HG02973 (cell line): ENCODE measurements around the gene CD300E.

Experiments used
- ATAC-seq: cut with Tn5 transposase; IDR thresholded peaks from one replicate; pipeline ENCODE4 v1.9.1; 2021; ENCODE audit warnings: moderate library complexity; ENCODE audit not compliant: unreplicated experiment

The CD300E gene, protein sequence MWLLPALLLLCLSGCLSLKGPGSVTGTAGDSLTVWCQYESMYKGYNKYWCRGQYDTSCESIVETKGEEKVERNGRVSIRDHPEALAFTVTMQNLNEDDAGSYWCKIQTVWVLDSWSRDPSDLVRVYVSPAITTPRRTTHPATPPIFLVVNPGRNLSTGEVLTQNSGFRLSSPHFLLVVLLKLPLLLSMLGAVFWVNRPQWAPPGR

DNA sequence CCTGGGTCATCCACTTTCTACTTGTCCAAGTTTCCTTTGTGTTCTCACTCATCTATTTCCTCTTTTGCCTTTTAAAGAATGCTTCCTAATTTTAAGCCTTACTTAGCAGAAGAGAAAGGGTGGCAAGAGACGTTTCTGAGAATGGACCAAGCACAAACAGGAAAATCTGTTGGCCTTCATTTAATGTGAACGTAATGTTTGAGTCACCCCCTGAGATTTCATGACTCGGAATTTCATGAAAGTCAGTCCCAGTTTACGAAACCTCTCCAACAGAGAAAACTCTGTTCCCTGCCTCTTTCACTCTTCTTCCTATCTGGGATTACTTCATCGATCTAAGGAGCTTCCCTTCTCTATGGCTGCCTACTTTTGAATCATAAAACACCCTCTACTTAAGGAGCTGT, at the start of gene CD300E:
CD300E (minus strand) TSS at position 46 of the 401 bp plus-strand sequence. CDS start 117 bp downstream, outside the sequence.
- ATAC-seq, result no peak

DNA sequence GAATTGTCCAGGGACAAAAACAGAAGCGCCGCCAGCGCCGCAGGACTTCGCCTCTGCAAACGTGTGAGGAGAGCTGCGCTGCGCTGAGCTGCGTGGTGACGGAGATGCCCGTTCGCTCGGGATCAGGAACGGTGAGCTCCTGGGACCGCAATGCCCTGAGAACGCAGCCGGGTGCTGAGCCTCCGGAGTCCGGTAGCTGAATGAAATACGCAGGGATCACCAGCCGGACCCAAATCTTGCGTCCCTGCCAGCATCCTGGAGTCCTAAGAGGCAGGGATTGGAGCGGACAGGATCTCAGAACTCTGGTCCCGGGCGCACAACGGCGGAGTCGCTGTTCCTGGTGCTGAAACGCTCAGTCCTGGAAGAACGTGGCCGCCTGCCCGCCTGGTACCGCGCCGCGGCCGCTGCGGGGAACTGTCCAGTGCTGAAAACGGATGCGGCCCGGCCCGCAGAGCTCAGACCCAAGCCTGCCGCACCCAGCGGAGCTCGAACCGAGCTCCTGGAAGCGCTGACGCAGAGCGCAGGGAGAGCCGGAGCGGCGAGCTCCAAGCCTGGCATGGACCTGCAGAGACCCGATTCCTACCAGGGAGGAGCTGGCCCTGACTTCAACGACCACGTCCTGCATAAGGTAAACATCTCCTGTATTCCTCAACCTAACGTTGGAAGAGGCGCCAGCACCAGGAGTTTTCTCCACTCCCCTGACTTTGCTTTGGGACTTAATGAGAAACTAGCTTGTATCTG, 47.7 kb upstream of the CD300E start:
- no peak for ATAC-seq

DNA sequence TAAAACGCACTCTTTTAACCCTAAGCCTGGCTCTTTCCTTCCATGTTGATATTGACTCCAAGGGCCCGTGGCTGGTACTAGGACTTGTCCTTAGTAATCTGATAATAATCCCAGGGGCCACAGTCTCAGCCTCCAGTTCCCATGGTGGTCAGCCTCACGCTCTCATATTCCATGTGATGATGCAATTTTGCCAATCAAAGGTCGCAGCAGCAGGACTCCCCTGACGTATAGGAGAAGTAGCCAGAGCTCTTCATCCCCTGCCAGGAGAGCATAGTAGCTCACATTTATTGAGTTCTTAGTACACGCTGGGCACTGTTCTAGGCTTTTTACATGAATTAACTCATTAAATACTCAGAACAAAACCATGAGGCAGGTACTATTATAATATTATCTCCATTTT, 46.8 kb upstream of the CD300E start:
- no peak for ATAC-seq

DNA sequence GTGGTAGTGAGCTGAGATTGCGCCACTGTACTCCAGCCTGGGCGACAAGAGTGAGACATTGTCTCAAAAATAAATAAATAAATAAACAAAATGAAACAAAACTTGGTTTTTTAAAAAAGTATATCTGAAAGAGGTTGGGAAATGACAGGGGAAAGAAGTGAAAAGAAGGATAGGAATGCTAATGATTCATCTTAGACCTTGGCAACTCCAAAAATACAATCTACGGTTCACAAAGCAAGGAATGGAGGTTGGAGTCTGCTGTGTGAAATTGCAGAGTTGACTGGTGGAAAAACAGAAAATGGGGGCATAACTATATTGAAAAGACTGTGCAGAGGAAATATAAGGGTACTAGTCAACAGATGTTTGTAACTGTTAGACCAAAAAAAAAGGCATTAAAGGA, 40.0 kb upstream of the CD300E start:
- no peak for ATAC-seq

DNA sequence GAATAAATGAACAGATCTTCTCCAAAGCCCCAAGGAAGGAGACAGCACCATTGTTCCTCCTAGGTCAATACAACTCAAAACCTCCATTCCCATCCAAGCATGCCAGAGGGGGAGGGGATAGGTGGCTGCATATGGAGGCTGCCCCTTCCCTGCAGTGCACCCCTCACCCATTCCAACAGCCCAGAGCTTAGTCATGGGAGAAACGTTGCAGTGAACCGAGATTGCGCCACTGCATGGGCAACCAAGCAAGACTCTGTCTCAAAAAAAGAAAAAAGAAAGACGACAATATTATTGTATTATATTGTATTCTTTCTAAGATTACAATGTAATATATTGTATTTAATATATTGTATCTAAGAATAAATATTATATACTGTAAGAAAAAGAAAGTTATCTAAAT, 36.4 kb upstream of the CD300E start:
- no peak for ATAC-seq

DNA sequence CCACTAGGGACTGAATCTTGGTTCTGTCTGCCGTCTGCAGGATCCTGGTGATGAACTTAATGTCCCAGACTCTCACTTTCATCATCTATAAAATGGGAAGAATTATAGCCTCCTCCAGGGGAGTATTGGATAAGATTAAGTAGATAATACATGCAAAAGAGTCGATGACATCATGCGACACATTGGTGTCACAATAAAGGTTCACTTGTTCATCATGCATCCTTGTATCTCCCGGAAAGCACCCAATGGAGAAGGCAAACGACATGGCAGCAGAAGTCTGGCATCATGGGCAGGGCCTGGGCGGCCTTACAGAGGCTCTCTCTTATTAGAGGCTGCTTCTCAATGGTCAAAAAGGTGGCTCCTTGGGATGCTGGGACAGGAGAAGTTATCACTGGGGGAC, 35.1 kb upstream of the CD300E start:
- no peak for ATAC-seq

DNA sequence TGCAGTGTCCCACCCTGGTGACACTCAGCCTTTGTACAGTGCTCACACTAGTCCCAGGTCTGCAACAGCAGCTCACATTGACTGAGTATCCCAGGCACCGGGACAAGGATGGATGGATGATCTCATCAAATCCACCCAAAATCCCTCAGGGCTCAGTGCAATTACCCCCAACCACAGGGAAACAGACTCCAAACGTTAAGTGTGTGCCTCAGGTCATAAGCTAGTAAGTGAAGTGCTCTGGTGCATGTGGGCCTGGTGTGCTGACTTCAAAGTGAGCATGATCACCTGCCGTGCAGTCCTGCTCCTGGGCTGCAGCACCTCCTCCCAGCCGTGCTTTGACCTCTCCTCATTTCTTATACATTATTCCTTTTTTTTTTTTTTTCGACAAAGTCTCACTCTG, 31.2 kb upstream of the CD300E start:
- ATAC-seq, result no peak

DNA sequence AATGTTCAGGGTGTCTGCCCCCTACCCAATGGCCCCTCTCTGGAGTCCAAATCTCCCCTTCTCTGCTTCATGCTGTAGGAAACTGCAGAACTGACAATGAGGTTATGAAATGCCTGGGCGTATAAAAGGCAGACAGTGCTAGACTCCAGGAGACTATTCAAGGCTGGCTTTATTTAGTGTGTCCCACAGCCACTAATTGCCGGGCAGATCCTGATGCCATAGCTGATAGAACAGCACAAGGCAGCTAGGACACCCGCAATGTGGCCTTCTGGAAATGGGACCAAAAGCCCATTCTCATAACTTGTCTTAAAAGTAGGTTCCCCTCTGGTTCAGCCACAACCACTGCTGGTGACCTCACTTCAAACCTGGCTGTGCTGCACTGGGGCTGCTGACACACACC, 28.5 kb upstream of the CD300E start:
- no peak for ATAC-seq

DNA sequence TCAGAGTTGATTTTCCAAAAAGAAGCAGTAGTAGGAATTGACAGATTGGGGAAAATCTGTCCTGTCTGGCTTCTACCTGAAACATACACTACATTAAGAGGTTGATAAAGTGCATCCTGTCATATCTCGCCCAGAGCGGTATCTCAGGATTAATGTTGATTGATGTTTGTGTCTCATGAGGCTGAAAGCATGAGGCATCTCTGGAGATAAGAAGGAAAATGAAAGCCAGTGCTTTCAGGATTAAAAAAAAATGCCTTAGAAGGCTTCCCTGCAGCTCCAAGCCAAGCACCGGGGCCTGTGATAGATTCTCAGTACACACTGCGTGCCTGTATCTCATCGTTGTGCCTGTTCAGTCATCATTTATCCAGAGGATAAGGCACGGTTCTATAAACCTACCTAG, 26.4 kb upstream of the CD300E start:
- no peak for ATAC-seq

DNA sequence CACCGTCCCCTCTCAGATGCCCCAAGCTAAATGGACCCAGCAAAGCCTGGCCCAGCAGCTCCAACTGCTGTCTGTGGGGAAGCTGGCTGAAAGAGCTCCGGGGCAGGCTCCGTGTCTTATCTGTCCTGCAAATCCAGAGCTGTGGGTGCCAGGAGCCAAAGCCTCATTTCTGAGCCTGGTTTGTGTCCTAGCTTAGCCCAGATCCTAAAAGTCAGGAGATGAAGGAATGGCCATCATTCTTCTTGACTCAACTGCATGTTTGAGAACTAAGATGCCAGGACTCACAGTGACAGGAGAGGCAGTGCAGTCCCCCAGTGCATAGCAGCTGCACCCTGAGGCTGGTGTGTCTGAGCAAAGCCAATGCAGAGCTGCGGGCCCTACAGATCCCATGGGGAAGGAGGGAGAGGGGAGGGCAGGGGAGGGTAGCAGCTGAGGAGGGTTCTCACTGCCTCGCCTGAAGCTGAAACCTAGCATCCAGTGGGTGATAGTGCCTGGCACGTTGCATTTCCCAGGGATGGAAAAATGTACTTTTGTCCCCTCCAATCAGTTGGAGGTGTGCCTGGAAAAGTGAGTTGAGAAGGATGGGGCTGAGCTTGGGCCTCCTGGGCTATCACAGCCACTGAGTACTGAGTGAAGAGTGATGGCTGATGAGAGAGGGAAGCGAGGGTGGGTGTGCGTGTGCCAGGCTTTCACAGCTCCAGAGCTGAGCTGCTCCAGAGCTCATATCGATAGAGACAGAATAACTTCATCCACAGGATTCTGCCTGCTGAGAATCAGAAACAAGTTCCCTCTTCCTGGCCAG, 24.5 kb upstream of the CD300E start:
- no peak for ATAC-seq

DNA sequence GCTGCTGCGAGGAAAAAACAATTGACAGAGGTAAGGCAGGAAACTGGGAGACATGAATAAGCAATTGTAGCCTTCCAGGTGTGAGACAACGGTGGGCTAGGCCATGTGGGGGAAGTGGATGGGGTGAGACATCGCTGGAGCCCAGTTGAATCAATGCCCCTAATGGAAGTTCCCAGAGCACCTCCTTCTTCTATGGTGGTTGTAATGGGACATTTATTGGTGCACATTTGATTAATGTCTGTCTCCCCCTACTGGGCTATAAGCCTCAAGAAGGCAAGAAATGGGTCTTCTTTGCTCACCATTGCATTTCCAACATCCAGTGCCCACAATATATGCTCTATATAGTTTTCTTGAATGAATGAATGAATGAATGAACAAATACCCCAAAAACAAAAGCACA, 22.7 kb upstream of the CD300E start:
- no peak for ATAC-seq

DNA sequence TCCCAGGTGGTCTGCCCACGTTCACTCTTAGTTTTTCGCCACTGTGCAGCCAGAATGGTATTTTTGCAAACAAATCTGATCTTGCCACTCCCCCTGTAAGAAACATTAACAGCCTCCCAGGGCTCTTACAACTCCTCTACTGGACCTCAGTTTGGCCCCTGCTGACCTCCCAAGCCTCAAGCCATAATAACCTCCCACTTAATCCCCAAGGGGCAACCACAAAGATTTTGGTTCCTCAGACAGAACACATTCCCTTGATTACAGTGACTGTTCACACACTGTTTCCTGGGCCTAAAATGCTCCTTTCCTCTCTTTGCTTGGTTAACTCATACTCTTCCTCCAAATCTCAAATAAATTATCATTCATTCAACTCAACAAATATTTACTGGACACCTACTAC, 21.5 kb upstream of the CD300E start:
- ATAC-seq, result no peak

DNA sequence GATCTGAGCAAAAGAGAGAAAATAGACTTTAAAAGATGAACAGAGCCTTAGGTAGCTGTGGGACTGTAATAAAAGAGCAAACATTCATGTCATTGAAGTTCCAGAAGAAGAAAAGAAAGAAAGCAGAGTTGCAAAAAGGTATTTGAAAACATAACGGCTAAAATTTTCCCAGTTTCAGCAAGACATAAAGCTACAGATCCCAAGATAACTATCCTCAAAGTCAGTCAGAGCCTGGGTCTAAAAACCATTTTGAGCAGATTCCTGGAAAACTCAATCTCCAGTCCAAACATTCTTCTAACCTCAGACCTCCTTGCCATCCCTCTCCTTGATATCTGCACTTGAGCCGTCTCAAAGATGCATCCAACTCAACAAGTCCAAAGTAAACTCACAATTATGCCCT, 20.9 kb upstream of the CD300E start:
- ATAC-seq, result no peak

DNA sequence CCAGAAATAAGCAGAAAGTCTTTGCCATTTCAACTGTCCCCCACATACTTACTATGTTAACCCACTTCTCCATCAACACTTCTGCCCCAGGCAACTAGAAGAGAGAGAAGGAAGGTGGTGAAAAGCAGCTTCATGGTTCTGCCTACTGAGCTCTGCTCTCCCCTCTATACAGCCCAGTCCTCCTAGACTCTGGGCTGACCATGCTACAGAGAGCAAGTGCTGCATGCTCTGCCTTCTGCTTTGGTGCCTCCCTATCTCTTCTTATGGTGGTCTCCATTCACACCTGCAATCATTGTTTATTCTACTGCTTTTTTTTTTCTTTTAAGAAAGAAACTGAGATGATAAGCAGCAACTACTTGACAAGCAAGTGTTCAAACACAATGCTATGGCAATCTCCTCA, 20.3 kb upstream of the CD300E start:
- no peak for ATAC-seq

DNA sequence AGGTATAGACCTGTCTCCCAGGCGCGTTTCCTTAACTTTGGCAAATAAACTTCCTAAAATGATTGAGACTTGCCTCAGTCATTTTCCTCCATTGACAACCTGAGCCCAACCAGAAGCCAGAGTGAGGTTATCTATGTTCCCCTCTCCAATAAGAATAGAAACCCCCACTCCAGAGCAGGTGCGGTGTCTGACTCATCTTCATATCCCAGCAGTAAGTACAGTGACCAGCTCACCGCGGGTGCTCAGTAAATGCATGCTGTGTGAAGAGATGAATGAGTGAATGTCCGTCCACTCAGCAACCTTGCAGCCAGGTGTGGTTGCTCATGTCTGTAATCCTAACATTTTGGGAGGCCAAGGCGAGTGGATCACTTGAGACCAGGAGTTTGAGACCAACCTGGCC, 19.5 kb upstream of the CD300E start:
- no peak for ATAC-seq

DNA sequence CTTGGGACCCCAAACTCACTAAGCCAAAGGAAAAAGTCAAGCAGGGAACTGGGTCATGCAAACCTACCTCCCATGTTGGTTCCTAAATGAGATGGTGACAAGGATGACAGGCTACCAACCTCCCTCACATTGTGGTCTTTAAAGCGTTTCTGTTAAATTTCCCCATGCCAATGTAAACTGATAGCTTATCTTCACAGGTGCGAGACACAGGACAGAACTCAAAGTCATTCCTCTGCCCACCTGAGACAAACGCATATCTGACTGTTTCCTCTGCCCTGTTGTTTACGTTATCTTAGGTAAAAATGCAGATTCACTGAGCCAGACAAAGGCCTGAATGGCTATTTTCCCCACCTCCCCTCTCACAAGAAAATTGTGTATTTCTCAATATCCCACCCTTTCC, 19.0 kb upstream of the CD300E start:
- no peak for ATAC-seq

DNA sequence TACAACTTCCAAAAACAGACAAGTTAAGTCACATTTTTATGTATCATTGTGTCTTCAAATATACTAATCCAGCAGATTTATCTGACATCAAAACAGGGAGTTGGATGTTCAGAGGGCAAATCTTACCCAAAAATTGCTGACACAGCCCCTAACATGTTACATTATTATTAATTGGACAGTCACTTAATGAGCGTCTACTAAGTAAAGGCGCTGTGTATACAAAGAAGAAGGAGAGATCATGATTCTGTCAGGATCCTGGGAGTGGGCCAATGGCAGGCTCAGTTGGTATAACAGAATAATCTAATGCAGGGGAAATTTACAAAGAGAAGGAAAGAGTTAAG, 18.4 kb upstream of the CD300E start:
- no peak for ATAC-seq

DNA sequence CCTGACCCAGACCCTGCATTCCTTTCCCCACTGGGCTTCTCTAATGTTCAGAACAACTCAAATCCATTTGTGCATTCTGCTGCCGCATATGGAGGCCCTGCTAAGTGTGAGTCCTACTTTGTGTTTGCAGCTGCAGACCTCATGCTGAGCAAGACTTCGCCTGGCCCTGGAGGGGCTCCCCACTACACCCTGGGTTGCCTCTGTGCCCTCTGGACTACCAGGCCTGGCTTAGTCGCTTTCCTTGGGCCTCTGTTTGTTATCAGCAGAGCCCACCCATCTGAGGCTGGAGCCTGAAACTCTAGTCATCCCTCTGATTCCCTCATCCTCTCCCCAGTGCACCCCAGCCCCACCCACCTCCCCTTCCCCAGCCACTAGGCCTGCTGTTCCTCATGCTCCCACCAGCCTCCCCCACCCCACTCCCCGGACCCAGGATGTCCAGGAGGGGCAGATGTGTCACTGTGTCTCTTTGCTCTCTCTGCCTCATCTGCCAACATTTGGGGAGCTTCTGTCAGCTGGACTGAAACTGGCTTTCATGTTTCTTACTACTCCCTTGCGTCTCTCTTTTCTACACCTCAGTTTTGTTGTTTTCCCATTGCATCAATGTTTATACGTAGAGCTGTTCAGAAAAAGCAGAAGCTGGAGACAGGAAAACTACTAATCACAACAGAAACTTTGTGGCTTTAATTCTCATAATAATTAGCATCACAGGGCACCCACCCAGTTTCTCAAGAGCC, 17.9 kb upstream of the CD300E start:
- no peak for ATAC-seq

DNA sequence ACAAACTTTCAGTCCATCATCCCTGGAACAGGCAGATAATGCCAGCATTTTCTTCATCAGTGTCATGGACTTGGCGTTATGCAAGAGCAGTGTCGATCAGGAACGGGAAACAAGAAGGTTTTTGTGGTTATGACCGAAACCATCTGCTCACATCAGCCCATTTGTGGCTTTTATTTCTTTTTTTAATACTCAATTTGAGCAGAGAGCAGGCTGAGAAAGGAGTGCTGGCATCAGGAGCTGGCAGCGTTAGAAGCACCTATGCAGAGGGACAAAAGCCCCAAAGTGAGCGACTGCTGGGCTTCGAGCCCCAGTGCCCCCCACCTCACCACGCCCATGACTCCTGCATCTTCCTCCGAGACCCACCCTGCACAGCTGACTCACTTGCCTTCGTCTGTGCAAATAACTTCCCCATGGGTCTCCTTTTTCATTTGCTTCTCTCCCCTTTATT, 16.2 kb upstream of the CD300E start:
- no peak for ATAC-seq

DNA sequence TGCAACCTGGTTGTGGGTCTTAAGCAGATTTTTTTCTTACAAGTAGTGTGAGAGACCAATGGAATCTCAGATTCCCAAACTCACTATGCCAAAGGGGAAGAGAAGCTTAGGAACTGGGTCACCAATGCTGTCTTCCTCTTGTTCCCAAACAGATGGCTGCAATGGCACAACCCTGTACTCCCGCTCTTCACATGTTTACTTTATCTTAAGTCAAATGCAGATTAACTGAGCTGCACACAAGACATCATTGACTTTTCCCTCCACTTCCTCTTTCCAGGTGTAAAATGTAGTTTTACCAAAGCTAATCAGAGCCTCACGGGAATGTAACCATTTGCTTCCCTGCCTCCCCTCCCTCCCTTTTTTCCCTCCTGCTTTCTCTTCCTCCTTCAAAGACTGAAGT, 14.4 kb upstream of the CD300E start:
- no peak for ATAC-seq

DNA sequence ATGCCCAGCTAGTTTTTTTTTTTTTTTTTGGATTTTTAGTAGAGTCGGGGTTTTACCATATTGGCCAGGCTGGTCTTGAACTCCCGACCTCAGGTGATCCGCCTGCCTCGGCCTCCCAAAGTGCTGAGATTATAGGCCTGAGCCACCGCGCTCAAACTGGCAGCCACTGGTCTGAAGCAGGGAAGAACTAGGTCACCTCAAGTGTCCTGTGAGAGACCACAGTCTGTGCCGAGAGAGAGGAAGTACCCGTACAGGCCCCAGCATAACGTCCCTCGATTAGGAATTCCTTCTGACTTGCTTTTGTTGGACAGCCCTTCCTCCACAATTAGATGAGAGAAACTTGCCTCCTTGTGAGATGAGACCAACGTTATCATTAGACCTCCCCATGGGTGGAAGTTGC, 13.7 kb upstream of the CD300E start:
- no peak for ATAC-seq
